ENCODE data around the gene BICDL1. TPM values are rescaled to one million over a fixed set of nuclear protein-coding genes. Genes with fewer than 3 reads are reported as not detected.
"Not testable (repeated sequence)": the region's sequence is repeated elsewhere in the genome, so short reads cannot be mapped to it uniquely, and the experiment has no call there.

BICDL1 gene
- total RNA-seq, 1 donor from 2014 or later = 71.2 TPM

DNA sequence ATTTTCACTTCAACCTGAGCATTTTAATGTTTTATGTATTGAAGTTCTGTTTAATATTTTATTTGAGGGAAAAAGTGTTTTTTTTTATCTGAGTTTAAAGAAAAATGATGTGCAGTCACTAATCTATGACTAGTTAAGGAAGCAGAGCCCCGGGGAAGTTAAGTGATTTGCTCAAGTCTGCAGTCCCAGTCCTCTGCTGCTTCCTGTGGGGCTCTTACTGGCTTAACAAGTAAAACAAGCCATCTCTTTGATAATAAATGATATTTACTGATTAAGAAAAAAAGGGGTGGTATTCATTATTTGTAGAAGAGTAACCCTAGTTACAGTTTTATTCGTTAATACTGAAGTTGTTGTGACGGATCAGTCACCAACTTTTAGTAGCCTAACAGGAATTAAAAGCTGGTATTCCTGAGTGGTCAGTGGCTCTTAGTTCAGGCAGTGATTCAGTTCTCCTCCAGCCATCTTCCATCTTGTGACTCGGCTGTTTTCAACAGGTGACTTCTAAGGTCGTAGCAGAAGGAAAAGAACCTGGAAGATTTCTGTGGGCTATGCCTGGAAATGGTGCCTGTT lies 21.7 kb downstream of the BICDL1 start:
- no peak overlapping the region for H3K4me3 ChIP-seq
- H3K4me1 ChIP-seq = no peaks in the 10 kb centered on the region
- H3K36me3 ChIP-seq = no peaks in the 10 kb centered on the region
- H3K27me3 ChIP-seq = no peaks in the 10 kb centered on the region
- no peak for TF ChIP-seq CTCF (IDR thresholded peaks at IDR 0.05)
- TF ChIP-seq POLR2A (IDR thresholded peaks at IDR 0.05) = no peak
- TF ChIP-seq POLR2AphosphoS5 (IDR thresholded peaks at IDR 0.05; ENCODE audit: insufficient read depth in 1 of 2, low read depth in 1 of 2) = no peak
- no peak overlapping the region for H3K27ac ChIP-seq
- intact Hi-C loops (cut with DNase I) = no loop called here
- no peaks in the 10 kb centered on the region for H3K9me3 ChIP-seq
- DNase-seq (ENCODE audit: extremely low spot score in 2 of 2) = no peak

- intact Hi-C loops (cut with DNase I) = no loop called here
- H3K4me3 ChIP-seq = no peak overlapping the region
- no peaks in the 10 kb centered on the region for H3K36me3 ChIP-seq
- H3K4me1 ChIP-seq = no peaks in the 10 kb centered on the region
- no peaks in the 10 kb centered on the region for H3K27me3 ChIP-seq
- DNase-seq (ENCODE audit: extremely low spot score in 2 of 2) = no peak
- TF ChIP-seq CTCF (IDR thresholded peaks at IDR 0.05) (no peak), POLR2AphosphoS5 (IDR thresholded peaks at IDR 0.05; ENCODE audit: insufficient read depth in 1 of 2, low read depth in 1 of 2) (no peak), POLR2A (IDR thresholded peaks at IDR 0.05) (no peak)
- H3K27ac ChIP-seq = no peak overlapping the region
- no peaks in the 10 kb centered on the region for H3K9me3 ChIP-seq
Measured at GRCh38 chr12:120012067-120012621, 23.1 kb downstream of the BICDL1 start.

DNA sequence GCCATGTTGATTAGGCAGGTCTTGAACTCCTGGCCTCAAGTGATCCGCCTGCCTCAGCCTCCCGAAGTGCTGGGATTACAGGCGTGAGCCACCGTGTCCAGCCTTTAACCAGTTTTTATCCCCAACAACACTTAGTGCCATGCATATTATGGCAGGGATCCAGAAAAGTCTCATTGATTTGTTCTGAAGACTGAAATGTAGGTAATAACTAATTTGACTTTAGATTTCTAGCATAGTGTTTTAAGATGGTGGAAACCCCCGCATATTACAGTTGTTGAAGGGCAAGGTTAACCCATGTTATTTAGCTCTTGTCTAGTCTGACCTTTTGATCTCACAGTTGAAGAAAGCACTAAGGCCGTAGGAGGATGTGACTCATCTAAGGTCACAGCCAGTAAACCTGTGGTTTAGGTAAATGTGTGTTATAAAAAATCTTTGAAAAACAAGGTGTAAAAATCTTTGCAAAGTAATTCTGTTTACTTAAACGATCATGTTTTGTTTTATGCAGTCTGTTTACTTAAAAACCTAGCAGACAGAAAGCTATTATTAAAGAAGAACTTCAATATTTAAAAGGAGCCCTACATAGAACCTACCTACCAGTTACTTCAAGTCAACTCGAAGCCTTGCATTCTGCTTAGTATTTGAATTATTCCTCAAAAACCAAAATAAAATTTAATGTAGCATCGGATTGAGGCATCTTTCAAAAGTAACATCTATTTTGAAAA lies 24.8 kb downstream of the BICDL1 start:
- Histone ChIP-seq H3K4me3 (no peak overlapping the region), H3K9me3 (no peaks in the 10 kb centered on the region), H3K4me1 (no peaks in the 10 kb centered on the region), H3K36me3 (no peaks in the 10 kb centered on the region), H3K27ac (no peak overlapping the region), H3K27me3 (no peaks in the 10 kb centered on the region)
- no peak for DNase-seq (ENCODE audit: extremely low spot score in 2 of 2)
- TF ChIP-seq POLR2A (IDR thresholded peaks at IDR 0.05) = no peak
- peak in 1 of 2 donors; percentile 7 for TF ChIP-seq POLR2AphosphoS5 (IDR thresholded peaks at IDR 0.05; ENCODE audit: insufficient read depth in 1 of 2, low read depth in 1 of 2)
- TF ChIP-seq CTCF (IDR thresholded peaks at IDR 0.05) = no peak
- intact Hi-C loops (cut with DNase I) = no loop called here

DNA sequence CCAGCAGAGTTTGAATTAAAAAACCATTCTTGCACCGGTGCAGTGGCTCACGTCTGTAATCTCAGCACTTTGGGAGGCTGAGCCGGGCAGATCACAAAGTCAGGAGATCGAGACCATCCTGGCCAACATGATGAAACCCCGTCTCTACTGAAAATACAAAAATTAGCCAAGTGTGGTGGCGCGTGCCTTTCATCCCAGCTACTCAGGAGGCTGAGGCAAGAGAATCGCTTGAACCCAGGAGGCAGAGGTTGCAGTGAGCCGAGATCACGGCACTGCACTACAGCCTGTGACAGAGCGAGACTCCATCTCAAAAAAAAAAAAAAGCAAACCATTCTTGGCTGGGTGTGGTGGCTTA lies 25.3 kb downstream of the BICDL1 start:
- intact Hi-C loops (cut with DNase I); H3K9me3 ChIP-seq; H3K4me1 ChIP-seq; H3K27ac ChIP-seq; H3K36me3 ChIP-seq; H3K4me3 ChIP-seq; H3K27me3 ChIP-seq; DNase-seq (ENCODE audit: extremely low spot score in 2 of 2): not testable (repeated sequence)

DNA sequence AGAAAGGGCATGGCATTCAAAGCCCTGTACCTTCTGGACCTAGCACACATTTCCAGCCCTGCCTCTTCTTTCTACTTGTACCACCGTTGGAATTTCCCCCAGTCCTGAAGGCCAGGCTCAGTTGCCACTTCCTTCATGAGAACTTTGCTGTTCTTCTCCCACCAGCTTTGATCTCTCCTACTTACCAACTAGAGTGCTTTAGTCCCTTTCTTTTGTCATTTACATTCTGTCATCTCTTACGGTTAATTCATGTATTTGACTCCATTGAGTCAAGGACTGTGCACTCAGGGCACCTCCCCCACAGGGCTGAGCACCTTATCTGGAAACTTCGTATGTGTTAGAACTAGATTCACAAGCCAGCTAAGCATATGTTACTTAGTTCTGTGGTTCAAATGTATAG lies 26.3 kb downstream of the BICDL1 start:
- intact Hi-C loops (cut with DNase I) = no loop called here
- no peak for DNase-seq (ENCODE audit: extremely low spot score in 2 of 2)
- no peaks in the 10 kb centered on the region for H3K27me3 ChIP-seq
- H3K27ac ChIP-seq = no peak overlapping the region
- no peaks in the 10 kb centered on the region for H3K4me1 ChIP-seq
- no peaks in the 10 kb centered on the region for H3K36me3 ChIP-seq
- TF ChIP-seq POLR2A (IDR thresholded peaks at IDR 0.05) (no peak), CTCF (IDR thresholded peaks at IDR 0.05) (no peak), POLR2AphosphoS5 (IDR thresholded peaks at IDR 0.05; ENCODE audit: insufficient read depth in 1 of 2, low read depth in 1 of 2) (no peak)
- no peak overlapping the region for H3K4me3 ChIP-seq
- H3K9me3 ChIP-seq = no peaks in the 10 kb centered on the region

DNA sequence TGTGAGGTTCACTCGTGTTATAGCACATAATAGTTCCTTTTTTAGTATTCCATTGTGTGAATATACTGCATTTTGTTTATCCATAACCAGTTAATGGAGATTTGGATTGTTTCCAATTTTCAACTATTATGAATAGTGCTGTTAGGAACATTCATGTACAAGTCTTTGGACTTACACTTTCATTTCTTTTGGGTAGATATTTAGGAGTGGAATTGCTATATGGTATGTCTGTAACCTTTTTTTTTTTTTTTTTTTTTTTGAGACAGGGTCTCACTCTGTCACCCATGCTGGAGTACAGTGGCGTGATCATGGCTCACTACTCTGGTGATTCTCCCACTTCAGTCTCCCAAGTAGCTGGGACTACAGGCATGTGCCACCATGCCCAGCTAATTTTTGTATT lies 27.2 kb downstream of the BICDL1 start:
- H3K9me3 ChIP-seq; H3K27ac ChIP-seq; intact Hi-C loops (cut with DNase I); H3K27me3 ChIP-seq; H3K36me3 ChIP-seq; DNase-seq (ENCODE audit: extremely low spot score in 2 of 2); H3K4me1 ChIP-seq; H3K4me3 ChIP-seq: not testable (repeated sequence)

Data from vagina (tissue), 2 donors.